Neural crest cell (in vitro differentiated cells): Measurements from ENCODE around the gene MEOX2. TPM values are rescaled to one million over a fixed set of nuclear protein-coding genes. Genes with fewer than 3 reads are reported as not detected.

Experiments used
- DNase-seq: peaks from one replicate; pipeline ENCODE4 v3.0.0; 2021; ENCODE audit warnings: low read depth, mixed read lengths, low spot score
- H3K27ac Mint-ChIP-seq: one replicate; pipeline ENCODE4 v1.8.0; 2021; ENCODE audit warnings: mild to moderate bottlenecking, mixed read lengths; ENCODE audit not compliant: unreplicated experiment
- H3K27me3 Mint-ChIP-seq: 2 replicates; pipeline ENCODE4 v1.8.0; 2021; ENCODE audit warnings: low read depth, mild to moderate bottlenecking, mixed read lengths
- H3K36me3 Mint-ChIP-seq: 2 replicates; pipeline ENCODE4 v1.8.0; 2021; ENCODE audit warnings: low read depth, mild to moderate bottlenecking, mixed read lengths
- H3K4me1 Mint-ChIP-seq: 2 replicates; pipeline ENCODE4 v1.8.0; 2021; ENCODE audit warnings: mixed read lengths
- H3K4me3 Mint-ChIP-seq: one replicate; pipeline ENCODE4 v1.8.0; 2021; ENCODE audit warnings: mild to moderate bottlenecking, mixed read lengths
- H3K9me3 Mint-ChIP-seq: 2 replicates; pipeline ENCODE4 v1.8.0; 2021; ENCODE audit warnings: mixed read lengths
- CTCF ChIP-seq: fragments of 200-600 bp; sonication (generic); conservative IDR thresholded peaks from 2 replicates; pipeline ENCODE4 v1.5.0; 2021; ENCODE audit warnings: antibody characterized with exemption, mild to moderate bottlenecking
- total RNA-seq: library from RNA; stranded (reverse); gene quantifications from 2 replicates; pipeline ENCODE4 v1.2.1, GENCODE V29; 2021

The MEOX2 gene
- total RNA-seq, 1 donor from 2014 or later: 1.4 TPM

DNA sequence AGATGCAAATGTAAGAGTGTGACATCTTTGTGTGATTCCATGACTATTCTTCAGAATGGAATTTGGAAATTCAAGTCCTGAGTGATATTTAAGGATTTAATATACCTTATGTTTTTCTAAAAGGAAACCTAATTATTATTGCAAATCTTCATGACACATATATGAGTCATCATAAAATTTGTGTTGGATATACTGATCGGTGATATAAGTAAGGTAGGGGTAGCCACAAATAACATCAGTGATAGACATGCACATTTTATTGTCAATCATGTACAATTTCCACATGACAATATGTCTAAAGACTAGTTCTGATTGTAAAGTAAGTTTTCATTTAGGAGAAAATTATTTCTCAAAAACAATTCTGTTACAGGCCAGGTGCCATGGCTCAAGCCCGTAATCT lies 65.0 kb downstream of the MEOX2 start:
- Mint-ChIP-seq H3K4me1 (no peaks in the 10 kb centered on the region), H3K27ac (no peak overlapping the region), H3K4me3 (no peak overlapping the region), H3K9me3 (no peaks in the 10 kb centered on the region), H3K27me3 (no peaks in the 10 kb centered on the region), H3K36me3 (no peaks in the 10 kb centered on the region)
- no peak for TF ChIP-seq CTCF
- no peak for DNase-seq

- no peak for TF ChIP-seq CTCF
- H3K27ac Mint-ChIP-seq: no peak overlapping the region
- H3K36me3 Mint-ChIP-seq: no peaks in the 10 kb centered on the region
- no peak for DNase-seq
- no peak overlapping the region for H3K4me3 Mint-ChIP-seq
- H3K27me3 Mint-ChIP-seq: no peaks in the 10 kb centered on the region
- no peaks in the 10 kb centered on the region for H3K9me3 Mint-ChIP-seq
- H3K4me1 Mint-ChIP-seq: no peaks in the 10 kb centered on the region
Measured at GRCh38 chr7:15620491-15621185, 65.8 kb downstream of the MEOX2 start.

- no peaks in the 10 kb centered on the region for H3K4me1 Mint-ChIP-seq
- no peaks in the 10 kb centered on the region for H3K27me3 Mint-ChIP-seq
- no peak for TF ChIP-seq CTCF
- no peak overlapping the region for H3K4me3 Mint-ChIP-seq
- DNase-seq: no peak
- no peaks in the 10 kb centered on the region for H3K9me3 Mint-ChIP-seq
- no peak overlapping the region for H3K27ac Mint-ChIP-seq
- no peaks in the 10 kb centered on the region for H3K36me3 Mint-ChIP-seq
Measured at GRCh38 chr7:15618275-15618674, 68.2 kb downstream of the MEOX2 start.

DNA sequence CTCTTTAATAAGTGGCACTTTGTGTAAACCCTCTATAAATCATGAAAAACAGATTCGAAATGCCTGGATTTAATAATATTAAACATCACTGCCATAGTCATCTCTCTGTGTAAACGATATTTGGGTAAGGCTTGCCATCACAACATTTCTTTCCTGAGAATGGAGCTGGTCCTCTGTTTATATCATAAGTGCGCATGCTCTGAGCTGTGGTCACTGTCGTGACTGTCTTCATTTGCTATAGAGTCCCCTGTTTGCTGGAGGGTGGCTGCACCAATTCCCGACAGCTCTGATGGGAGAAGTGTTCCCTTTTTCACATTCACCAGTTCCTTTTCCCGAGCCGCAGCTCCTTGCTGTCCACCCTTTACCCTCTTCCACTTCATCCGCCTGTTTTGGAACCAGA lies 74.3 kb downstream of the MEOX2 start:
- Mint-ChIP-seq H3K27me3 (no peaks in the 10 kb centered on the region), H3K4me1 (peaks cover 4% of the 10 kb centered on the region), H3K4me3 (no peak overlapping the region), H3K27ac (peak overlapping the region; percentile 76), H3K36me3 (no peaks in the 10 kb centered on the region), H3K9me3 (no peaks in the 10 kb centered on the region)
- TF ChIP-seq CTCF: no peak
- DNase-seq: no peak

DNA sequence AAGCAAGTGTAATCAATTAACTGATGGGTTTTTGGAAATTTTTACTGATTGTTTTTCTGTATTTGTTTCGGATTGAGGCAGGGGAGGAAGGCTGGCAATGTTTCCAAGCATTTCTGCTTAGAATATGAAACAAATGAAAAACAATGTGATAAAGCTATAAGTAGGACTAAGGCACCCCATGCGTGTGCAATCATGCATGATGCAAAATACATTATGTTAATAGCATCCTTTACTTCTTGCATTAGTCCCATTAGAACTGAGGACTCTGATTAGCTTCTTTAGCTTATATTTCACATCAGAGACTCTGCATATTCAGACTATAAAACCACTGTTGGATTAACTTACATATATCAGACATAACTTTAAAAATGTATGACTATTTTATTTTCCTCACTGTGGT lies 76.0 kb downstream of the MEOX2 start:
- TF ChIP-seq CTCF: no peak
- H3K36me3 Mint-ChIP-seq: no peaks in the 10 kb centered on the region
- no peak for DNase-seq
- H3K27me3 Mint-ChIP-seq: no peaks in the 10 kb centered on the region
- H3K9me3 Mint-ChIP-seq: no peaks in the 10 kb centered on the region
- H3K27ac Mint-ChIP-seq: no peak overlapping the region
- no peak overlapping the region for H3K4me3 Mint-ChIP-seq
- peaks cover 4% of the 10 kb centered on the region for H3K4me1 Mint-ChIP-seq
